ENCODE data around the gene ONECUT1. TPM values are rescaled to one million over a fixed set of nuclear protein-coding genes. Genes with fewer than 3 reads are reported as not detected.
A peak's percentile ranks its signal among the peaks of the same experiment; 100 is the strongest.

The ONECUT1 gene
- total and polyA plus RNA-seq, 2 donors (not counting 3 experiments of a cell fraction or from before 2014, with no cell fraction given), result not detected

DNA sequence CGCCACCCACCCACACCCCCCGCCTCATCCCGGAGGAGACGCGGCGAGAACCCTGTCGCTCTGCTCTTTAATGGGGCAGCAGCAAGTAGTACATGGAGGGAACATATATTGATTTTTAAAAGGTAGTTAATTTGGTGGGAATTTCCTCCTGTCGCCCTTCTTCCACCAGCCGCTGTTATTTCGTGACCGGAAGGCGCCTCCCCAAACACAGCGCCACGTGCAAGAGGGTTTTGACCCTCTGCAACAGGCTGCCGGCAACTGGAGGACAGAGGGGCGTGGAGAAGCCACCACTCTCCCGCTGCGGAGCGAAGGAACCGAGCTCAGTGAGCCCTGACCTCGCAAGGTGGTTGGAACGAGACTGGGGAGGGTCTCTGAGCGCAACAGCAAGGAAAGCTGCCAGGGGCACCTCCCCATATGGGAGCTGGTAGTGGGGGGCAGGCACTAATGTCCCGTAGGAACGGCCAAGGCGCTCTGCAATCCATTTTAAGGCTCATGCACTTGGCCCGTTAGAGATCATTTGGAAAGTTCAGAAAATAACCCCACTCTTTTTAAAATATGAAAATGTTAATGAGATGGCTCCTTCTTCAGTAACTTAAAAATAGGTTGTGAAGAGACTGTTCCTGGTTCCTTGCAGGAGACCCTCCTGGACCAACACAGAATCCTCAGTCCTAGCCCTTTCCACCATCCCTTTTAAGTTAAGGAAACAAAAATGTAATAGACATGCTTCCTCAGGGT is 4.3 kb downstream of the ONECUT1 start:
- no peak overlapping the region for H3K4me2 ChIP-seq (ENCODE audit: insufficient read depth, low read length)
- no peaks in the 10 kb centered on the region for H3K9me3 ChIP-seq (replicated peaks; ENCODE audit: control insufficient read depth, insufficient read depth, low read length)
- no peaks in the 10 kb centered on the region for H3K9me1 ChIP-seq (replicated peaks; ENCODE audit: control insufficient read depth, extremely low read depth, insufficient read depth, low read length)
- DNase-seq (ENCODE audit: low read depth, low spot score) (no peak), FAIRE-seq (no peak)
- dilution Hi-C loops (cut with MboI; ENCODE audit: extremely low pct_ligation_motif_present, low sequenced_read_pairs), result no loop called here
- intact Hi-C loops (cut with micrococcal nuclease), result no loop called here
- H3K27ac ChIP-seq (ENCODE audit: insufficient read depth, low read depth, low read length), result no peak overlapping the region
- H3K27me3 ChIP-seq (ENCODE audit: control insufficient read depth in 2 of 2, insufficient read depth in 2 of 2, low read length in 2 of 2), result peaks cover 71 to 92% of the 10 kb centered on the region in 2 experiments
- H3K79me2 ChIP-seq (ENCODE audit: control insufficient read depth, insufficient read depth, low read length), result no peaks in the 10 kb centered on the region
- no peak overlapping the region for H3K9ac ChIP-seq (replicated peaks; ENCODE audit: extremely low read depth, insufficient read depth, low read length)
- no TSS peak for BruUV-seq (replicated peaks)
- H3K4me3 ChIP-seq (replicated peaks in 1 of 3; ENCODE audit: insufficient read depth in 1 of 3, low read depth in 1 of 3, low read length in 3 of 3), result no peak overlapping the region
- CTCF ChIA-PET, result interaction anchor here (1.1 kb wide), 1 partner anchor 14 kb away, joined by 3 read pairs; no protein-coding TSS in a partner anchor
- no peak for TF ChIP-seq POLR2A (IDR thresholded peaks at IDR 0.05; ENCODE audit: low read depth, low read length)
- TF ChIP-seq EZH2 (IDR thresholded peaks at IDR 0.05; ENCODE audit: borderline replicate concordance, low read depth, low read length, severe bottlenecking), result peak; percentile 61
- POLR2A ChIA-PET, result no interaction called here
- H2AFZ ChIP-seq (ENCODE audit: low read depth, low read length), result no peak overlapping the region
- H4K20me1 ChIP-seq (replicated peaks; ENCODE audit: control insufficient read depth, extremely low read depth, insufficient read depth, low read length), result no peaks in the 10 kb centered on the region
- peaks cover 12% of the 10 kb centered on the region for H3K4me1 ChIP-seq (ENCODE audit: control insufficient read depth, extremely low read depth, insufficient read depth, low read length)
- no peaks in the 10 kb centered on the region for H3K36me3 ChIP-seq (ENCODE audit: control insufficient read depth in 2 of 2, extremely low read depth in 1 of 2, insufficient read depth in 2 of 2, low read length in 2 of 2)

GRCh38 chr15:52784799-52785671 is 5.1 kb downstream of the ONECUT1 start:
- Histone ChIP-seq H2AFZ (ENCODE audit: low read depth, low read length) (no peak overlapping the region), H3K4me1 (ENCODE audit: control insufficient read depth, extremely low read depth, insufficient read depth, low read length) (peaks cover 8% of the 10 kb centered on the region), H3K4me3 (replicated peaks in 1 of 3; ENCODE audit: insufficient read depth in 1 of 3, low read depth in 1 of 3, low read length in 3 of 3) (no peak overlapping the region), H3K27ac (ENCODE audit: insufficient read depth, low read depth, low read length) (no peak overlapping the region), H3K9me1 (replicated peaks; ENCODE audit: control insufficient read depth, extremely low read depth, insufficient read depth, low read length) (no peaks in the 10 kb centered on the region), H3K9ac (replicated peaks; ENCODE audit: extremely low read depth, insufficient read depth, low read length) (no peak overlapping the region), H3K36me3 (ENCODE audit: control insufficient read depth in 2 of 2, extremely low read depth in 1 of 2, insufficient read depth in 2 of 2, low read length in 2 of 2) (no peaks in the 10 kb centered on the region), H3K4me2 (ENCODE audit: insufficient read depth, low read length) (no peak overlapping the region), H3K9me3 (replicated peaks; ENCODE audit: control insufficient read depth, insufficient read depth, low read length) (no peaks in the 10 kb centered on the region), H4K20me1 (replicated peaks; ENCODE audit: control insufficient read depth, extremely low read depth, insufficient read depth, low read length) (no peaks in the 10 kb centered on the region), H3K27me3 (ENCODE audit: control insufficient read depth in 2 of 2, insufficient read depth in 2 of 2, low read length in 2 of 2) (peaks cover 72 to 88% of the 10 kb centered on the region in 2 experiments), H3K79me2 (ENCODE audit: control insufficient read depth, insufficient read depth, low read length) (no peaks in the 10 kb centered on the region)
- DNase-seq (ENCODE audit: low read depth, low spot score), result no peak
- dilution Hi-C loops (cut with MboI; ENCODE audit: extremely low pct_ligation_motif_present, low sequenced_read_pairs) (no loop called here), intact Hi-C loops (cut with micrococcal nuclease) (loop anchor here (1.0 to 5.0 kb wide), 2 partner anchors 827 to 932 kb away; no protein-coding TSS in a partner anchor)
- ChIA-PET CTCF (interaction anchor here (1.1 to 2.6 kb wide), 3 partner anchors 8 to 933 kb away, joined by 3 to 9 read pairs (median 9); no protein-coding TSS in a partner anchor), POLR2A (no interaction called here)
- BruUV-seq (replicated peaks), result no TSS peak
- TF ChIP-seq EZH2 (IDR thresholded peaks at IDR 0.05; ENCODE audit: borderline replicate concordance, low read depth, low read length, severe bottlenecking) (peak; percentile 72), FOS (IDR thresholded peaks at IDR 0.05; ENCODE audit: borderline replicate concordance, insufficient read depth, low read length) (no peak)
- no peak for FAIRE-seq

Measured in endothelial cell of umbilical vein (primary cell).